ENCODE data around the gene COTL1.
A peak's percentile ranks its signal among the peaks of the same experiment; 100 is the strongest.

Gene COTL1

DNA sequence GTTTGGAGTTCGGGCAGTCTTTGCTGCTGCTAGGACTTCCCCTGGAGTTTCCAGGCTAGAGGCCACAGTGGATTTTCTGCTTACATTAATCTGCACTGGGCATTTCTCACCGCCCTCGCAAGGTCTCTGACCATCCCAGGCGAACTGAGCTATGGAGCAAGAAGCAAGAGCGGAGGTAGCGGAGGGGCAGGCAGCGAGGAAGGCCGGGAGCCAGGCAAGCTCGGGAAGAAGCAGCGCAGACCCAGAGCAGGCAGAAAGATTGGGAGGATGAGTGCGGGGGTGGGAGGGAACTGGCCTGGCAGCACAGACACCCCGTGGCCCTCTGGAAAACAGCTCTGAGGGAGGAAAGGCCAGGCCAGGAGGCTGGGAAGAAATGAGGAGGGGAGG is 3.8 kb downstream of the COTL1 start:
- no peak for DNase-seq (ENCODE audit: low spot score)

DNA sequence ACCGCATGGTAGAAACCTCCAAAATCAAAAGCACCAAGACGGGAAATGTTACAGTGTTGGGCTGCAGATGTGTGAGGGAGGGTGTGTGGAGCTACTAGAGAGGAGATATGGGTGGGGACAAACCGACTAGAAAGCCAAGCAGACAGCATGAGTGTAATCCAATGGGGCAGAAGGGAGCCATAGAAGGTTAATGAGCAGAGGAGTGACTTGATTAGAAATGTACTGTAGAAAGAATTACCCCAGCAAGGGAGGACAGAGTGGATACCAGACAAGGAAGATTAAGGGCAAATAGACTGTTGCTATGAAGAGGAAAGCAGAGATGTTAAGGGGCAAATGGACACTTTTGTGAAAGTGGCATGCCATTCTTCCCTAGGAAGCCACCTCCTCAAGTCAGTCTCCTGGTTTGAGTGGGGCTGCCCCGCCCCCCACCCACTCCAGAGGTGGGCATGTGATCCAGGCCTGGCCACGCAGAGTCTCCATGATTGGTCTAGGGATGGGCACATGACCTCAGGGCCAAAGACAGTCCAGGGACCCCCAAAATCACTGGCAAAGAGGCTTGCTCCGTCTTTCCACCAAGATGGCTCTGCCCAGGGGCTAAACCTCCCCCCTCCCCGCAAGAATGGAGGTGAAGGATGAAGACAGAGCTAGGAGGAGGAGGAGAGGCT is 4.3 kb downstream of the COTL1 start:
- no peak for DNase-seq (ENCODE audit: low spot score)

DNA sequence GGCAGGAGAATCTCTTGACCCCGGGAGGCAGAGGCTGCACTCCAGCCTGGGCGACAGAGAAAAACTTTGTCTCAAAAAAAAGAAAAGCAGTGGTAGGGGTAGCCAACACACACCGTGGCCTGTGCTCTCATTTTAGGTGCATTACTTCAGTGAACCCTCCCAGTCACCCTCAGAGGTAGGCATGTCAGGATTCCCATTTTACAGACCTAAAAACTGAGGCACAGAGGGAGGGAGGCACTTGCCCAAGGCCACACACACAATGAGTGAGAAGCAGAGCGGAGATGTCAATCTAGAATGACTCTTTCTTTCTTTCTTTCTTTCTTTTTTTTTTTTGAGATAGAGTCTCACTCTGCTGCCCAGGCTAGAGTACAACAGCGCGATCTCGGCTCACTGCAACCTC is 5.2 kb downstream of the COTL1 start:
- no peak for DNase-seq (ENCODE audit: low spot score)

DNA sequence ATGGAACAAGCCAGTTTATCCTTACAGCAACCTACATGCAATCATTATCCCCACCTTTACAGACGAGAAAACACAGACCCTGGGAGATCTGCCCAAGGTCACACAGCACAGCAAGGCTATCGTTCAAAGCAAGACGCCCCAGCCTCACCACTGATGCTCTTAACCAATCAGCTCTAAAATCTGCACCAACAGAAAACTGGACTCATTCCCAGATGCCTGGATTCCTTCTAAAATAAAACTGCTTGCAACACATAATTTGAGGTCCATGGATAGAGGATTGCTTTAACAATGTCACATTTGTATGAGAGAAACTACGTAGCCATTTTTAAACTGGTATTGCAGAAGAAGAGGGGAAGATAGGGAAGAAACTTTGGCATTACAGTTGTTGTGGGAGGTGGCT is 6.8 kb downstream of the COTL1 start:
- no peak for DNase-seq (ENCODE audit: low spot score)

DNA sequence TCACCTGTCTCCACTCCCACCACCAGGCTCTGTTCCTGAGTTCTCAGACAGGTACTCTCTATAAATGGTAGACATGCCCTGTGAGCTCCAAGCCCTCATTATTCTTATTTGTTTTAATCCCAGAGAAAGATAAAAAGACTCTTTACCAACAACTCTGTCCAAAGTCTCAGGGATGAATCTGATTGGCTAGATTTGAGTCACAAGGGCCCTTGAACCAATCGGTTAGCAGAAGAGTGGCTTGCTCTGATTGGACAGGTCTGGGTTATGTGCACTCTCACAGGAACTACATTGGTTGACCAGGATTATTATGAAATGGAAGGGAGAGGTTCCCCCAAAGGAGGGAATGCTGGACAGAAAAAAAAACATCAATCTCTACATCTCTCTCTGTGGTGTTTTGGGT is 7.5 kb downstream of the COTL1 start:
- no peak for DNase-seq (ENCODE audit: low spot score)

DNA sequence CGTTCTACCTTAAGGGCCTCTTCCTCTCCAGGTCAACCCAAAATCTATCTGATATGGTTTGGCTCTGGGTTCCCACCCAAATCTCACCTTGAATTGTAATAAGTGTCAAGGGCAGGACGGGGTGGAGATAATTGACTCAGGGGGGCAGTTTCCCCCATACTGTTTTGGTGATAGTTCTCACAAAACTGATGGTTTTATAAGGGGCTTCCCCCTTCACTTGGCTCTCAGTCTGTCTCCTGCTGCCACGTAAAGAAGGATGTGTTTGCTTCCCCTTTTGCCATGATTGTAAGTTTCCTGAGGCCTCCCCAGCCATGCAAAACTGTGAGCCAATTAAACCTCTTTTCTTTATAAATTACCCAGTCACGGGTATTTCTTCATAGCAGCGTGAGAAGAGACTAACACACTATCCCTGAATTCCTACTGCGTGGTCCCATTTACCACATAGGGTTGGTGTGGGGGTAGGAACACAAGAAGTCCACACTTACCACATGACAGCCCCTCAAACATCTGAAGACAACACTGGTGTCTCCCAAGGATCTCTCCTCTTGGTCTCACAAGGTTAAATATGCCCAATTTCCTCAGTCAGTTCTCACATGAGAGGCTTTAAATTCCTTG is 8.2 kb downstream of the COTL1 start:
- no peak for DNase-seq (ENCODE audit: low spot score)

DNA sequence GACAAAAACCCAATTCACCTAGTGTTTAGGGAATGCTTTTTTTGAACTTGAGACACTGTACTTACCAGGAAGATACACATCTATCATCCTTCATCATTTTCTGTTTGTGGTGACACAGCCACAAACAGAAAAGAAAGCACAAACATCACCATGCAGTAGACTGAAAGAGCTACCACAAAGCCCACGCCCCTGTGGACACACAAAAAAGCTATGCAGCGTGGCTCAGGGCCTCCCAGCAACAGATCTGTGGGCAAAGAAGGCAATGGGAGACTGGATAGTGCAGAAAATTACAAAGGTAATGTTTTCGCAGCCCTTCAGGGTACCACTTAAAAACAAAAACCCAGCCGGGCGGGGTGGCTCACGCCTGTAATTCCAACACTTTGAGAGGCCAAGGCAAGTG is 9.6 kb downstream of the COTL1 start:
- DNase-seq (ENCODE audit: low spot score), result no peak

DNA sequence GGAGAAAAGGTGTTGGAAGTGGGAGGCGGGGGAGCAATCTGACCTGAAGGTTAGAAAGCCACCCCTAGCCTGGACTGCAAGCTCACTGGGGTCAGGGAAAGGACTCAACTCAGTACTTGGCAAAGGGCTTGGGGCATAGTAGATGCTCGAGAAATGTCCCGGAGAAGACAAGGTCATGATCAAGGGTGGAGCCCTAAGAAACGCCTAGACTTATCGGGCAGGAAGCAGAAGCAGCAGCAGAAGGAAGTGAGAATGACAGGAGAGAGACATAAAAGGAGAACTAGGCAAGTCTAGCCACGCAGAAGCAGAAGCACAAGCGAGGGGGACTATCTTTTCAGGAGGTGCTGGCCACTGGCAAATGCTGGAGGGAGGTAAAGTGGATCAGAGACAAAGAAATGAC is 10.2 kb downstream of the COTL1 start:
- DNase-seq (ENCODE audit: low spot score), result no peak

DNA sequence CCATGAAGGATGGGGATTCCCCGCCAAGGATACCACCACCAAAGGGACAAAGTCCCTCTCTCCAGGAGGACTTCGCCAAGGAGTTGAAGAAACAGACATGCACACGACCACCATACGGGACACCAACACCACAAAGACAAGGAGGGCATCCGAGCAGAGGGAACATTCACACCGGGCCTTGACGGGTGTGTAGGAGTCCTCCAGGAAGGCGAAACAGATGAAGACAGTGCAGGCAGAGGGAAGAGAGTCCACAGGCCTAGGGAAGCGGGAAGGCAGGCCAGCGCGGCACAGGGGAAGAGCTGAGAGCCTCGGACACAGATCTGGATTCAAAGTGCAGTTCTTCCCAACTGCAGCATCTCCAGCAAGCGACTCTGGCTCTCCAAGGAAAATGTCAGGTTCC is 10.8 kb downstream of the COTL1 start:
- no peak for DNase-seq (ENCODE audit: low spot score)

DNA sequence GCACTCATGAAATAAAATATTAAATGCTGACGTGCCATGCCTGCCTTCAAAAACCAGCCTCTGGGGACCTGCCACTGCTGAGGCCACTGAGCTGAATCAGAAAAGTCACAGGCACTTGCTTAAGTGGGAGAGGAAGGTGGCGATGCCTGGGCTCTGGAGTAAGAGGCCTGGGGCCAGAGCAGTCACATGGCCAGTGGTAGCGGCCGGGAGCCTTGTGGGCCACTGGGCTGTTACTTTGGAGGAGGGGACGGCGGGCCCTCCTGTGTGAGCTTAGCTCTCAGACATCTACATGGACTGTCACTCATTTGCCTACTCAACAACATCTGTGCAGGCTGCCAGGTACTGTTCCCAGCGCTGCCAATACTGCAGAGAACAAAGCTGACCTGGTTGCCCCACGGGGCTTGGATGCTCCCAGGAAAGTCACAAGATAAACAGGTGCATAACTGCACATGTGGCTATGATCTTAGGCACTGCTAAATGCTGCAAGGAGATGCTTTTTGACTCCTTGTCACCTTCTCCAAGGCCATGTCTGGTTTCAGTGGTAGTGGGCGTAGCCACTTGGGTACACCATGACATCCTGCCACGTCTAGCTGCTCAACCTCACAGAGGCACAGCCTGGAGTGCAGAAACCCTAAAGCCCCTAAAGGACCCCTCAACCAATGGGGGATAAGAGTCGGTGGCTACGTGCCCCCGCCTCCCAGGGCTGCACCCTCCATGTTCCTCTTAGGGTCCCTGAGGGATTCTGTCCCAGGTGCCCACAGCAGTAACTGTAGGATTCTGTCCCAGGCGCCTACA is 11.6 kb downstream of the COTL1 start:
- DNase-seq (ENCODE audit: low spot score), result no peak

DNA sequence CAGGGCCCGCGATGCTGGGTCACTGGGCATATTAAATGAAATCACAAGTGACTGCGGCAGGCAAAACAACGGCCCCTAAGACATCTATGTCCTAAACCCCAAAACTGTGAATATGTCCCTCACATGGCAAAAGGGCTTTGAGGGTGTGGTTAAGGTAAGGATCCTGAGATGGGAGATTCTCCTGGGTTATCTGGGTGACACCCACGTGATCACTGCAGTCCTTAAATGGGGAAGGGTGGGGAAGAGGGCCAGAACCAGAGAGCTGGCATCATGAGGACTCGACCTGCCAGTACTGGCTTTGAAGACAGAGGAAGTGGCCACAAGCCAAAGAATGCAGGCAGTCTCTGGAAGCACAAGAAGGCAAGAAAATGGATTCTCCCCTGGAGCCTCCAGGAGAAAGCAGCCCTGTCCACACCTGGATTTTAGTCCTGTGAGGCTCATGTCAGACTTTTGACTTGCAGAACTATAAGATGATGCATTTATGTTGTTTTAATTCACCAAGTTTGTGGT is 12.5 kb downstream of the COTL1 start:
- DNase-seq (ENCODE audit: low spot score), result no peak

DNA sequence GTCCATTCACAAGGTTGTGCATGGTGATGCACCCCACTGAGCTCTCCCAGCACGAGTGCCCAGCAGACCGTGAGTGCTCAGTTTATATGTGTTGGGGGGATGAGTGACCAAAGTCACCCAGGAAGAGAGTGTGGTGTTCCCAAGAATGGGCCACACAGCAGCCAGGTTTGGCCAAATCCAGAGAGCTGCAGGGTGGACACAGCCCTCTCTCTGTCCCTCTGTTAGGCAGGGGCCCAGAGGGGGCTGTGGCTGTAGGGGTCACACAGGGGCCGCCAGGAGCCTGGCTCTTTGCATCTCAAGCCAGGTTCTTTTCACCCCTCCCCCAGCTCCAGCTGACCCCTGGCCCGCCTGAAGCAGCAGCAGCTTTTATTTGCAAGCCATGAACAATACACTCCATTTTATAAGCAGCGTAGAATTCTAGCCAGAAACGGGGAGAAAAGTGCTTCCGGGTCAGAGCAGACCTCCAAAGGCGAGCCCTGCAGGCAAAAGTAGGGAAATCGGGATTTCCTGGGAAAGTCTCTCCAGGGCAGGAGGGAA is 13.3 kb downstream of the COTL1 start:
- no peak for DNase-seq (ENCODE audit: low spot score)

DNA sequence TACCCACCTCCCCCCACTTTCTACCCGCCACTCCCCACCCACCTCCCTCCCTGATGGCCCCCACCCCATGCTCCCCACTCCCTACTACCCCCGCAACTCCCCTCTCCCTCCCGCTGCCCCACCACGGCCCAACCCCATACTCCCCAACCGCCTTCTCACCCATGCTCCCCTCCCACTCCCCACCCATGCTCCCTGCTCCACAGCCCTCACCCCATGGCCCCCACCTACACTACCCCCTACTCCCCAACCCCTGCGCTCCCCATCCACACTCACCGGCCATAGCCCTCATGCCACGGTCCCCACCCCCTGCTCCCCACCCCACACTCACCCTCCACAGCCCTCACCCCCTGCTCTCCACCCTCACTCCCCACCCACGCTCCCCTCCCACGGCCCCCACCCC is 13.9 kb downstream of the COTL1 start:
- DNase-seq (ENCODE audit: low spot score), result no peak

DNA sequence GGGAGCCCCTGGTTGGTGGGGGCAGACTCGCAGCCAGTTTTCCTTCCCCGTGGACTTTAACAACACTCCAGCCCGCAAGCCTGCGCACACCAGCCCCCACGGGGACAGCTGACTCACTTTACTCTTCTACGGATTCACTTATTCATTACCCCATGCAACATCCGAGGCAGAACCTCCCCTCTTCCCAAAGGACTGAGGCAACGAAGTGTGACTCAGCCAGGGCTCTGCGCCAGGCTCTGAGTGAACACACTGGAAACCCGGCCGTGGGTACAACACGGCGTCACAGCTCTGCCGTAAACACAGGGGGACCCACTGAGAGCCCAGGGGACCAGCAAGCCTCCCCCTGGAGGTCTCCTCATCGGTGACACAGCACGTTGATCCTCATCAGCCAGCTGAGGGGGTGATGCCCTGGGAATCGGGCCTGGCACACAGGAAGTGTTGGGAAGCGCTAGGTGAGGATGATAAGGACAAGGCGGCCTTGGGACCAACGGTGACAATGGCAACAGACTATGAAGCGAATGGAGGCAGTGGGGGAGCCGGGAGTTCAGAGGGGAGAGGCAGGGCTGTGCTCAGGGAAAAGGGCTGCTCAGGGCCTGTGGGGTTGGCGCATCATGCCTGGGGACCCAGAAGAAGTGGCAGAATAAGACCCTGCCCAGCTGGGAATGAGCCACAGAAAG is 14.6 kb downstream of the COTL1 start:
- no peak for DNase-seq (ENCODE audit: low spot score)

DNA sequence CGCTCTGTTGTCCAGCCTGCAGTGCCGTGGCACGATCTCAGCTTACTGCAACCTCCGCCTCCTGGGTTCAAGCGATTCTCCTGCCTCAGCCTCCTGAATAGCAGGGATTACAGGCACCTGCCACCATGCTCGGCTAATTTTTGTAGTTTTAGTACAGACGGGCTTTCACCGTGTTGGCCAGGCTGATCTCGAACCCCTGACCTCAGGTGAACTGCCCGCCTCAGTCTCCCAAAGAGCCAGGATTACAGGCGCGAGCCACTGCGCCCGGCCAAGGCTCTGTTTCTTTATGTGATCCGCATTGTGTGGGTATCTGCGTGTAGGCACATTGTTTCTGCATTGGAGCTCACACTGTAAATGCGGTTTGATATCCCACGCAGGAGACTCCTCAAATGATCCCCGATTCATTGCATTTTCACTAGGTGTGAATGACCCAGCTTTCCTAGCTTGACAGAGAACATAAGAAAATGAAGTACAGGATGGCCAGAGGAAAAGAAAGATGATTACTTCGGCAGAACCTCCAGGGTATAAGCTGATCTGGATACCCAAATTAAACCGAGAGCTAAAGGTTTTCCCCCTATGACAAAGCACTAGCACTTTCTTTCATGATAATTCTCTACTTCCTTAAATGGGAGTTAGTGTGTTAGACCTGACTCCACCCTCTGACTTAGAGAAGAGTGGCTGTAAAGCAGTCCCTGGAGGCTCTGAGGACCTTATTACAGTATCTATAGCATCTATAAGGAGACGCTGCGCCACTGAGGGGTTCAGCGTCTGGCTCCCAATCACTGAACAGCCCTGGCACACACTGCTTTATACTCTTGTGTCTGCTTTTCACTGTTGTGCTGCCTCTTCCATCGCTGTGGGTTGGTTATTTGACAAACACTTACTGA is 17.3 kb downstream of the COTL1 start:
- DNase-seq (ENCODE audit: low spot score), result no peak

DNA sequence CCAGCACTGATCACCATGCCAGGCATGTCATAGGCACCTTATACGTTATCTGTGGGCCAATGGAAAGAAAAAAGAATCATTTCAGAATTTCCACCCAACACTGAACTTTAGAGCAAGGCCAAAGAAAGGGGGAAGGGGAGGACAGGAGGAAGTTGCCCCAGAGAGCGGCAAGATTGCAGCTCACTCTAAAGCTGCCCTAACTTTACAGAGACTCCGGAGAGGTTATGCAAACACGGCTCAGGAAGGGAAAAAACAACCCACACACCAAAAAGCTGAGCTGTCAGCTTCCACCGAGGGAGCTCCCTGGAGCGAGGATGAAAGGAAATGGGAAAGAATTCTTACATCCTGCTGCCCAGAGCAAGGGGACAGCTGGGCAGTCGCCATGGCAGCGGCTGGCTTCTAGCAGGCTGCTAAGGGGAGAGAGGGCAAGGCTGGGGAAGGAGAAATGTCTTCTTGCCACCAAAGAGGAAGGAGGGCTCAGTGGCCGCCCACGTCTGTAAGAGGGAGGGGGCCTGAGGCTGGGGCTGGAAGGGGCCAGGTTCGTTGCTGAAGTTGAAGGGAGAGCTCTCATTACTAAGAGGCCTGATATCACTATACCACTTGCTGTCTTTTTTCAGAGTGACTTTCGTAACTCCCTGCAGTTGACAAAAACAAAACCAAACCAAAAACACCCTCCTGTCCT is 18.2 kb downstream of the COTL1 start:
- peak; percentile 51 for DNase-seq (ENCODE audit: low spot score)

DNA sequence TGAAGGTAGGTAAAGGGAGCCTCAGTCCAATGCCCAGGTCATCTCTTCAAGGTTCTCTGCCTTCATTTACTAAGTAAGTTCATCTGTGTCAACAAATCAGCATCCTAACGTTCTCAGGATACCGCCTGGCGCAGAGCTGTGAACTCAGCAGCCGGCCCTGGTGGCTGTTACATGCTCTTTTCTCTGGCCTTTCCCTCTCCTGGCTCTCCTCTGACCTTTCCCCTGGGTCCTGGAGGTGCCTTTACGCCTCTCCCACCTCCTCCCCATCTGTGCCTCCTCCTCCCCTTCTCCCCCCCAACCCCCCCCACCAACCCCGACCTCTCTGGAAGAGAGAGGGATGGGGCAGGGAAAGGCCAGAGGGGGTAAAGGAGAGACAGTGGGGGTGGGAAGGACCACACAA is 19.5 kb downstream of the COTL1 start:
- DNase-seq (ENCODE audit: low spot score), result no peak

DNA sequence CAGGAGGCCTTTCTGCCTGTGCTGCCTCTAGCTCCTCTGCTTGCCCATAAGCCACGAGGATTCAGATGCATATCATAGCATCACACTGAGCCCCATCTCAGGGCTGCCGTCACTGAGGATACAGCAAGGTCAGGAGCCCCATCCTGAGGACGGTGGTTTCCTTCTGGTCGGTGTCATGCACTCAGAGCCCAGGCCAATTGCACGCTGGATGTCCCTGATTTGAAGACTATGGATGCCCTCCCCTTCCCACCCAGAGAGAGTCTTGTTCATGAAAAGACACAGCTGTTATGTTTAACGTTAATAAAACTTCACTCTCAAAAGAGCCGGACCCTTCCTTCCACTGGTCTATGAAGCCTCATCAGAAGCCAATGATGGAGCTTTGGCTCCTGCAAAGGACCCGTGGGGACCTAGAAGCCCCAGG is 19.9 kb downstream of the COTL1 start:
- no peak for DNase-seq (ENCODE audit: low spot score)

DNA sequence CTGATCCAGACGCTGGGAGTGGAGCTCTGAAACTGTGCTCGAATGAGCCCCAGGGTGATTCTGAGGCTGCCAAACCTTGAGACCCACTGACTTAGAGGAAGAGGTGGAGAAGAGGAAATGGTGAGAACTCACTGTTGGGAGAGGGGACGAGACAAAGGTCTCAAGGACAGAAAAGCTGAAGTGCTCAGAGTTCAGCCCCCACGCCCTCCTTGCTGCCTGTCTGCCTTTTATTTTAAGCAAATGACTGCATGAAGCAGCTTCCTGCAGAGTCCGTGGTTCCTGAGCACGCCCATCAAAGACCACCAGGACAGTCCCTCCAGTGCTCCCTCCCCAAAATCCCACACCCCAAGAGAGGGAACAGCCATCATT is 20.4 kb downstream of the COTL1 start:
- DNase-seq (ENCODE audit: low spot score), result no peak

DNA sequence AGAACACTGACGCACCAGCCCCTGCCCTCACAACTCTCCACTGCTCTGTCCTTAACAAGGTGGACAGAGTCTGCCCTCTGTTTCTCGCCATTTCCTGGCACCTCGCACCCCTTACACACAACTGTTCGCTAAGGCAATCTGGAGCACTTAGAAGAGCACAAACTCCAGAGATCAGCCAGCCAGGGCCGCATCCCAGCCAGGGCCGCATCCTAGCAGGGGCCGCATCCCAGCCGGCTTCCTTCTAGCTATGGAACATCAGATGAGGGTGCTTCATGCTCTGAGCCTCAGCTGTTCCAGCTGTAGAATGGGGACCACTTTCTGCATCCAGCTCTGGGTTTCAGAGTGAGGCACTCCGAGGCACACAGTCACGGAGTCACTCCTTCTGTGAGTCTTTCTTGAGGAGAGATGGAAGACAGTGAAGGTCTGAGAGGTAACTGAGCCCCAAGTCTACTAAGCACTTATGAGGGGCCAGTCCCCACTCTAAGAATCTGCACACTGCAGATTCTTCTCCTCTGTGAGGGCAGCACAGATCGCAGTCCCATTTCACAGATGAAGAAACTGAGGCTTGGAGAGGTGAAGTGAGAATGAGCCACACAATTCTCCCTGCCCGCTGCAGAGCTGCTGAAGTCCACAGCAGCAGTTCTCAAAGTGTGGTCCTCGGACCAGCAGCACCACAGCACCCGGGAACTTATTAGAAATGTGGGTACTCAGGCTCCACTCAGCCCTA is 20.9 kb downstream of the COTL1 start:
- no peak for DNase-seq (ENCODE audit: low spot score)

Data from HuH-7 (cell line).